GM23248 (cell line): ENCODE data around the gene AASS.

Source experiments
- EZH2 ChIP-seq: fragments of 200-600 bp; sonication (generic); IDR thresholded peaks from 2 replicates; pipeline ENCODE4 v1.6.1; 2018; ENCODE audit warnings: antibody characterized with exemption, mild to moderate bottlenecking; ENCODE audit not compliant: insufficient read depth, poor library complexity, severe bottlenecking
- EZH2phosphoT487 ChIP-seq: fragments of 200-600 bp; sonication (generic); IDR thresholded peaks from 2 replicates; pipeline ENCODE4 v1.6.1; 2018; ENCODE audit warnings: antibody characterized with exemption, moderate library complexity, mild to moderate bottlenecking, low read depth; ENCODE audit not compliant: insufficient read depth

- TF ChIP-seq EZH2 (no peak), EZH2phosphoT487 (no peak)
Observed at GRCh38 chr7:122038904-122039303, 105.1 kb downstream of the AASS start.
